COR-L47 (cell line): ENCODE data around the gene RAB11FIP4.

Experiments
- DNase-seq: peaks from one replicate; lab custom pipeline; 2025; lab: John Stamatoyannopoulos, UW

Gene RAB11FIP4

GRCh38 chr17:31568539-31568938 is 177.1 kb downstream of the RAB11FIP4 start:
- DNase-seq: no peak

GRCh38 chr17:31570231-31570630 is 178.8 kb downstream of the RAB11FIP4 start:
- DNase-seq: no peak

- no peak for DNase-seq
These were observed 179.7 kb downstream of the RAB11FIP4 start for GRCh38 chr17:31570951-31571892.

GRCh38 chr17:31572341-31572740 is 180.9 kb downstream of the RAB11FIP4 start:
- DNase-seq: no peak

GRCh38 chr17:31573047-31573446 is 181.6 kb downstream of the RAB11FIP4 start:
- DNase-seq: no peak

- no peak for DNase-seq
These were observed 182.4 kb downstream of the RAB11FIP4 start for GRCh38 chr17:31573861-31574260.

- DNase-seq: no peak
These were observed 183.0 kb downstream of the RAB11FIP4 start for GRCh38 chr17:31574458-31574857.

- DNase-seq: no peak
These were observed 183.6 kb downstream of the RAB11FIP4 start for GRCh38 chr17:31575043-31575442.

- peak; percentile 30 for DNase-seq
These were observed 187.8 kb downstream of the RAB11FIP4 start for GRCh38 chr17:31579265-31579664.

- no peak for DNase-seq
These were observed 188.8 kb downstream of the RAB11FIP4 start for GRCh38 chr17:31580316-31580705.

GRCh38 chr17:31580706-31581490 is 189.4 kb downstream of the RAB11FIP4 start:
- DNase-seq: peak; percentile 57

- DNase-seq: no peak
These were observed 190.0 kb downstream of the RAB11FIP4 start for GRCh38 chr17:31581491-31581890.

GRCh38 chr17:31582151-31582907 is 190.9 kb downstream of the RAB11FIP4 start:
- DNase-seq: no peak

GRCh38 chr17:31583772-31584356 is 192.4 kb downstream of the RAB11FIP4 start:
- no peak for DNase-seq

- DNase-seq: no peak
These were observed 193.2 kb downstream of the RAB11FIP4 start for GRCh38 chr17:31584438-31585279.

GRCh38 chr17:31585280-31585630 is 193.8 kb downstream of the RAB11FIP4 start:
- no peak for DNase-seq

GRCh38 chr17:31586946-31587345 is 195.5 kb downstream of the RAB11FIP4 start:
- no peak for DNase-seq

- DNase-seq: no peak
These were observed 196.0 kb downstream of the RAB11FIP4 start for GRCh38 chr17:31587462-31587861.
